Activated T-cell treated with anti-CD3 and anti-CD28 coated beads for 24 hours (primary cell): ENCODE results near the gene CASP9.
"Not testable (repeated sequence)": the region's sequence is repeated elsewhere in the genome, so short reads cannot be mapped to it uniquely, and the experiment has no call there.

Experiments
- DNase-seq: peaks from one replicate; pipeline ENCODE4 v3.0.0-alpha.2; 2020; ENCODE audit warnings: low read depth

The CASP9 gene

GRCh38 chr1:15469361-15469760 lies 54.7 kb downstream of the CASP9 start:
- no peak for DNase-seq

GRCh38 chr1:15468145-15468544 lies 55.9 kb downstream of the CASP9 start:
- DNase-seq, result no peak

GRCh38 chr1:15466955-15467625 lies 56.9 kb downstream of the CASP9 start:
- not testable (repeated sequence) for DNase-seq

- DNase-seq, result no peak
These were observed 58.3 kb downstream of the CASP9 start for GRCh38 chr1:15465674-15466073.

GRCh38 chr1:15463926-15464322 lies 60.1 kb downstream of the CASP9 start:
- not testable (repeated sequence) for DNase-seq

- not testable (repeated sequence) for DNase-seq
These were observed 60.8 kb downstream of the CASP9 start for GRCh38 chr1:15463064-15463800.

GRCh38 chr1:15460708-15461095 lies 63.3 kb downstream of the CASP9 start:
- no peak for DNase-seq

- DNase-seq, result no peak
These were observed 64.0 kb downstream of the CASP9 start for GRCh38 chr1:15459771-15460707.

- DNase-seq, result not testable (repeated sequence)
These were observed 65.6 kb downstream of the CASP9 start for GRCh38 chr1:15458388-15458787.

GRCh38 chr1:15457585-15457984 lies 66.4 kb downstream of the CASP9 start:
- DNase-seq, result no peak

GRCh38 chr1:15456313-15456954 lies 67.6 kb downstream of the CASP9 start, which contains the start of gene CELA2A:
Gene CELA2A, plus strand, starts transcription at chr1:15456732. Its CDS starts 22 bp downstream, at chr1:15456754.
- DNase-seq, result no peak

- DNase-seq, result no peak
These were observed 68.5 kb downstream of the CASP9 start for GRCh38 chr1:15455522-15455921.

GRCh38 chr1:15454256-15454655 lies 69.8 kb downstream of the CASP9 start:
- no peak for DNase-seq

GRCh38 chr1:15453734-15454133 lies 70.3 kb downstream of the CASP9 start:
- DNase-seq, result no peak

GRCh38 chr1:15452866-15453571 lies 71.0 kb downstream of the CASP9 start:
- no peak for DNase-seq

- no peak for DNase-seq
These were observed 71.8 kb downstream of the CASP9 start for GRCh38 chr1:15452216-15452615.

GRCh38 chr1:15451014-15451722 lies 72.8 kb downstream of the CASP9 start:
- DNase-seq, result no peak

- no peak for DNase-seq
These were observed 74.4 kb downstream of the CASP9 start for GRCh38 chr1:15449567-15449966.

- DNase-seq, result no peak
These were observed 75.0 kb downstream of the CASP9 start for GRCh38 chr1:15448877-15449462.

GRCh38 chr1:15446212-15446611 lies 77.8 kb downstream of the CASP9 start:
- DNase-seq, result no peak
